ENCODE results near the gene SLC9B1.

GRCh38 chr4:103021120-103021519 lies 1.6 kb upstream of the SLC9B1 start:
- TF ChIP-seq POLR2A (IDR thresholded peaks at IDR 0.05) (no peak), CTCF (IDR thresholded peaks at IDR 0.05) (no peak), POLR2AphosphoS5 (IDR thresholded peaks at IDR 0.05) (no peak)
